DND-41 (cell line): Measurements from ENCODE around the gene C1orf116.

Experiments used
- ATAC-seq: fragments of 200-7000 bp; cut with Tn5 transposase; 3 replicates; pipeline ENCODE4 v1.9.1; 2021; ENCODE audit warnings: low read depth; ENCODE audit not compliant: insufficient read depth
- DNase-seq: peaks from one replicate; pipeline ENCODE4 v3.0.0-alpha.2; 2020
- H2AFZ ChIP-seq: 2 replicates; pipeline ENCODE4 v1.6.0; 2012; ENCODE audit warnings: low read depth, low read length
- H3K27ac ChIP-seq: 2 replicates; pipeline ENCODE4 v1.5.1; 2012; ENCODE audit warnings: low read length, inconsistent platforms
- H3K27me3 ChIP-seq: fragments of 200-600 bp; sonication (generic); 2 replicates; pipeline ENCODE4 v1.6.0; 2012; ENCODE audit warnings: low read length, mild to moderate bottlenecking, inconsistent platforms; ENCODE audit not compliant: insufficient read depth, poor library complexity
- H3K36me3 ChIP-seq: 2 replicates; pipeline ENCODE4 v1.5.1; 2012; ENCODE audit warnings: low read length, inconsistent platforms; ENCODE audit not compliant: insufficient read depth
- H3K4me1 ChIP-seq: 2 replicates; pipeline ENCODE4 v1.5.1; 2012; ENCODE audit warnings: mild to moderate bottlenecking, low read length; ENCODE audit not compliant: insufficient read depth
- H3K4me2 ChIP-seq: 2 replicates; pipeline ENCODE4 v1.6.0; 2012; ENCODE audit warnings: mild to moderate bottlenecking, moderate library complexity, low read length, inconsistent platforms; ENCODE audit not compliant: insufficient read depth
- H3K4me3 ChIP-seq, 2 experiments: fragments of 200-600 bp in 1 of 2; shearing (Covaris generic) in 1 of 2; 2 replicates each; pipeline ENCODE4 v1.5.1; 2012 to 2016; ENCODE audit warnings: inconsistent platforms in 2 of 2, low read length in 2 of 2, mild to moderate bottlenecking in 2 of 2, low read depth in 1 of 2, moderate library complexity in 1 of 2
- H3K79me2 ChIP-seq: 2 replicates; pipeline ENCODE4 v1.6.0; 2012; ENCODE audit warnings: low read length, inconsistent platforms; ENCODE audit not compliant: insufficient read depth
- H3K9ac ChIP-seq: 2 replicates; pipeline ENCODE4 v1.6.0; 2012; ENCODE audit warnings: low read depth, mild to moderate bottlenecking, inconsistent platforms, low read length, moderate library complexity
- H3K9me3 ChIP-seq: 2 replicates; pipeline ENCODE4 v1.5.1; 2012; ENCODE audit warnings: low read length, moderate library complexity, mild to moderate bottlenecking, inconsistent platforms; ENCODE audit not compliant: insufficient read depth, severe bottlenecking
- H4K20me1 ChIP-seq: 2 replicates; pipeline ENCODE4 v1.6.0; 2012; ENCODE audit warnings: low read length; ENCODE audit not compliant: insufficient read depth
- EZH2 ChIP-seq: IDR thresholded peaks from 3 replicates; pipeline ENCODE4 v1.6.1; 2012; ENCODE audit warnings: borderline replicate concordance, low read depth, mild to moderate bottlenecking, moderate library complexity, low read length, inconsistent platforms; ENCODE audit not compliant: severe bottlenecking
- TF ChIP-seq, protein P1 (sequence below): IDR thresholded peaks from 2 replicates; pipeline ENCODE4 v1.5.1; 2012; ENCODE audit warnings: borderline replicate concordance, low read length, moderate library complexity, mild to moderate bottlenecking; ENCODE audit not compliant: poor library complexity, severe bottlenecking; ENCODE audit errors: extremely low read depth

C1orf116 gene

GRCh38 chr1:207020709-207021107 lies 11.8 kb downstream of the C1orf116 start:
- no peaks in the 10 kb centered on the region for H4K20me1 ChIP-seq
- H3K27me3 ChIP-seq, result peaks cover 12% of the 10 kb centered on the region
- no peaks in the 10 kb centered on the region for H3K9me3 ChIP-seq
- H2AFZ ChIP-seq, result no peak overlapping the region
- H3K79me2 ChIP-seq, result no peaks in the 10 kb centered on the region
- DNase-seq (no peak), ATAC-seq (no peak)
- no peak overlapping the region for H3K9ac ChIP-seq
- H3K4me1 ChIP-seq, result no peaks in the 10 kb centered on the region
- no peak overlapping the region for H3K4me2 ChIP-seq
- H3K36me3 ChIP-seq, result no peaks in the 10 kb centered on the region
- H3K27ac ChIP-seq, result no peak overlapping the region
- TF ChIP-seq, protein P1, sequence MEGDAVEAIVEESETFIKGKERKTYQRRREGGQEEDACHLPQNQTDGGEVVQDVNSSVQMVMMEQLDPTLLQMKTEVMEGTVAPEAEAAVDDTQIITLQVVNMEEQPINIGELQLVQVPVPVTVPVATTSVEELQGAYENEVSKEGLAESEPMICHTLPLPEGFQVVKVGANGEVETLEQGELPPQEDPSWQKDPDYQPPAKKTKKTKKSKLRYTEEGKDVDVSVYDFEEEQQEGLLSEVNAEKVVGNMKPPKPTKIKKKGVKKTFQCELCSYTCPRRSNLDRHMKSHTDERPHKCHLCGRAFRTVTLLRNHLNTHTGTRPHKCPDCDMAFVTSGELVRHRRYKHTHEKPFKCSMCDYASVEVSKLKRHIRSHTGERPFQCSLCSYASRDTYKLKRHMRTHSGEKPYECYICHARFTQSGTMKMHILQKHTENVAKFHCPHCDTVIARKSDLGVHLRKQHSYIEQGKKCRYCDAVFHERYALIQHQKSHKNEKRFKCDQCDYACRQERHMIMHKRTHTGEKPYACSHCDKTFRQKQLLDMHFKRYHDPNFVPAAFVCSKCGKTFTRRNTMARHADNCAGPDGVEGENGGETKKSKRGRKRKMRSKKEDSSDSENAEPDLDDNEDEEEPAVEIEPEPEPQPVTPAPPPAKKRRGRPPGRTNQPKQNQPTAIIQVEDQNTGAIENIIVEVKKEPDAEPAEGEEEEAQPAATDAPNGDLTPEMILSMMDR, result no peak
- TF ChIP-seq EZH2, result no peak
- no peak overlapping the region for H3K4me3 ChIP-seq

- Histone ChIP-seq H3K4me2 (no peak overlapping the region), H4K20me1 (no peaks in the 10 kb centered on the region), H3K27me3 (peaks cover 16% of the 10 kb centered on the region), H3K36me3 (no peaks in the 10 kb centered on the region), H3K27ac (no peak overlapping the region), H3K9ac (no peak overlapping the region), H3K79me2 (no peaks in the 10 kb centered on the region), H3K4me3 (no peak overlapping the region), H2AFZ (no peak overlapping the region), H3K9me3 (no peaks in the 10 kb centered on the region), H3K4me1 (no peaks in the 10 kb centered on the region)
- no peak for DNase-seq
- TF ChIP-seq, protein P1, result no peak
- TF ChIP-seq EZH2, result no peak
- no peak for ATAC-seq
Measured at GRCh38 chr1:207020065-207020708, 12.4 kb downstream of the C1orf116 start.

- H3K4me1 ChIP-seq, result no peaks in the 10 kb centered on the region
- no peaks in the 10 kb centered on the region for H3K9me3 ChIP-seq
- H3K4me3 ChIP-seq, result no peak overlapping the region
- ATAC-seq (no peak), DNase-seq (no peak)
- H3K36me3 ChIP-seq, result no peaks in the 10 kb centered on the region
- TF ChIP-seq, protein P1, result no peak
- no peak for TF ChIP-seq EZH2
- H3K4me2 ChIP-seq, result no peak overlapping the region
- H3K27ac ChIP-seq, result no peak overlapping the region
- no peak overlapping the region for H2AFZ ChIP-seq
- peaks cover 20% of the 10 kb centered on the region for H3K27me3 ChIP-seq
- no peaks in the 10 kb centered on the region for H3K79me2 ChIP-seq
- no peaks in the 10 kb centered on the region for H4K20me1 ChIP-seq
- H3K9ac ChIP-seq, result no peak overlapping the region
Measured at GRCh38 chr1:207019661-207020060, 12.9 kb downstream of the C1orf116 start.
